ACHN (cell line): ENCODE results near the gene ACVR1B.
A peak's percentile ranks its signal among the peaks of the same experiment; 100 is the strongest.

Experiments used
- DNase-seq: peaks from one replicate; pipeline ENCODE4 v3.0.0-alpha.2; 2015
- in situ Hi-C: cut with HindIII; loops from 2 replicates; pipeline ENCODE4 v1.10.0; 2017; ENCODE audit warnings: low sequenced_read_pairs, low pct_ligation_motif_present, low pct_unique_long_range_greater_than_20kb

Gene ACVR1B

DNA sequence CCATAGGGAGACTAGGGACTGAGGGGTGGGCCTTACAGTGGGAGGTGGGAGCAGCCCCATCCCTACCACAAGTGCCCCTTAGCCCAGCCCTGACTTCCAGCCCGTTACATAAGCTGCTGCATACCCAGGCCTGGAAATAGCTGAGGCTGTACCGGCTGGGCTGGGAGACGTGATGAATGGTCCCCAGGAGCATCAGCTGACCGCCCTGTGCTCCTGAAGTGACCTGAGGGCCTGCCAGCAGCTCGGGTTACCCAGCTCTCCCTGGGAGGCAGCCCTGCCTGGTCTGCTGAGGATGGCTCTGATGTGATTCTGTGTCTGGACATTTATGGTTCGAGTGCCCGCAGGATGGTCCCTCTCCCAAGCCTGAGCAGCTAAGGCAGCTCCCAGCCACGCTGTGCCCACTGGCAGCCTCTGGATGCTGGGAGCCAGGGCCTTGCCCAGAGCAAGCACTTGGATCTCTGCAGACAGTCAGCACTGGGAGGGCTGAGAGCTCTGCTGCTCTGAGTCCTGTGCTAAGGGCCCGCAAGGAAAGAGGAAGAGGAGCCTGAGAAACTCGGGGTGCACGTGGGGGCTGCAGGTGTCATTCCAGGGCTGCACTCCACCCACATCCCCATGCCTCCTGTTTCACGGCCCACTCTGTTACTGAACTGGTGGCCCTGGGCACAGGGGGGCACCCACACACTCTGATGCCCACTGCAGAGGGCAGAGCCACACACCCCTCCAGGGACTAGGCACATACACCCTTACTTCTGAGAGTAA lies 75.8 kb downstream of the ACVR1B start:
- in situ Hi-C loops: no loop called here

DNA sequence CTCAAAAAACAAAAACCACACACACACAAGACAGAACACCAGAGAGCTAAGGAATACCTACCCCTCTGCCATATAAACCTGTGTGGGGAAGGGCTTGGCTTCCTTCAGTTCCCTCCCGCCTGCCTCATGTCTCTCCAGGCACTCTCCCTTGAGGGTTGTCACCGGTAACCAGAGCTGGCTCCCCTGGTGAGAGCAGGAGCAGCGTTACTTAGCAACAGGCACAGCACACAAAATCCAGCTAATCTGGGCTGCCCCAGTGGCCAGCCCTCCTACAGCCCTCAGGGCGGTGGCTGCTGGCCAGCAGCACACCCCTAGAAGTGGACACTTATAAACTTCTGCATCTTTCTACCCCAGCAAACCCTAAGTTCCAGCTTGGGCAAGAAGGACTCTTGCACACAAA lies 78.2 kb downstream of the ACVR1B start:
- in situ Hi-C loops: loop anchor here (5.0 kb wide), 1 partner anchor 88 kb away; no protein-coding TSS in a partner anchor
- peak; percentile 19 for DNase-seq

More for the DNA sequence above, 75.8 kb downstream of the ACVR1B start:
- no peak for DNase-seq

DNA sequence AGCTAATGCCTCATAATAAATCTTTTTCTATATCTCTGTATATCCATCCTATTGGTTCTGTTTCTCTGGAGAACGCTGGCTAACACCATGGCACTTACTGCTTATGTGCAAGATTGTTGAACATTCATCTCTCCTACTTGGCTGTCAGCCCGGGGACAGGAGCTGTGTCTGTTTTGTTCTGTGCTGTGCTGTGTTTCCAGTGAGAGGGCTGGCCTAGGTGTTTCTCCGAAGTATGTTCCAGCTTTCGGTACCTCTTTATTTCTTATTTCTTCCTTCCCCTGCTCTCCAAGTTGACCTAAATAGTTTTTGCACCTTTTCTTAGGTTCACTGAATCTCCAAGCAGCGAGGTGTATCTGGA lies 80.9 kb downstream of the ACVR1B start:
- in situ Hi-C loops: loop anchor here (5.0 kb wide), 1 partner anchor 85 kb away; no protein-coding TSS in a partner anchor
- peak; percentile 51 for DNase-seq

DNA sequence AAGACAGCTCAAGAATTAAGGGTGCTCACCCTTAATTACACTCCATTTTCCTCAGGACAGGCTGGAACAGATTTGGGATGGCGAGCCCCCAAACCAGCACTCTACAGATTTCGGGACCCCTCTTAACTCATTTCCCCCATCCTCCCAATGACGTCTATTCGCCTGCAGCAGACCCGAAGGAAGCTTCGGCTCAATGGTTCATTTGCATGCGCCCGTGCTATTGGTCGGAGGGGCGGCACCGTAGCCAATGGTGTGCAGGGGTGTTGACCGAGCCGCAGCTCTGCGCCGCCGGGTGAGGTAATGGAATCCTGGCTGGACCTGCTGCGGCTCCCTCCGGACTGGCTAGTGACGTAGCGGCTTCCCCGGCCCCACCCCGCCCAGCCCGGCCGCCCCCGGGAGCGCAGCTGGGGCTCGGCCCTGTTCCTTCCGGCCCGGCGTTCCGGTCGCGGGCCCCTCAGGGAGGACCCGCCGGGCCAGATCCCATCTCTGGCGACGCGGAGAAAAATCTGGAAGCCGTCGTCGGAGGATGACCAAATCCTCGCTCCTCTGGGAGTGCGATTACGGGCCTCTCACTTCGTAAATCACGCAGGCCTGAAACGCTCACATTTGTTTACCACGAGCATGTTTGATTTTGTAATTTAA lies 81.4 kb downstream of the ACVR1B start:
- peak; percentile 99 for DNase-seq
- in situ Hi-C loops: loop anchor here (5.0 kb wide), 1 partner anchor 84 kb away; no protein-coding TSS in a partner anchor

DNA sequence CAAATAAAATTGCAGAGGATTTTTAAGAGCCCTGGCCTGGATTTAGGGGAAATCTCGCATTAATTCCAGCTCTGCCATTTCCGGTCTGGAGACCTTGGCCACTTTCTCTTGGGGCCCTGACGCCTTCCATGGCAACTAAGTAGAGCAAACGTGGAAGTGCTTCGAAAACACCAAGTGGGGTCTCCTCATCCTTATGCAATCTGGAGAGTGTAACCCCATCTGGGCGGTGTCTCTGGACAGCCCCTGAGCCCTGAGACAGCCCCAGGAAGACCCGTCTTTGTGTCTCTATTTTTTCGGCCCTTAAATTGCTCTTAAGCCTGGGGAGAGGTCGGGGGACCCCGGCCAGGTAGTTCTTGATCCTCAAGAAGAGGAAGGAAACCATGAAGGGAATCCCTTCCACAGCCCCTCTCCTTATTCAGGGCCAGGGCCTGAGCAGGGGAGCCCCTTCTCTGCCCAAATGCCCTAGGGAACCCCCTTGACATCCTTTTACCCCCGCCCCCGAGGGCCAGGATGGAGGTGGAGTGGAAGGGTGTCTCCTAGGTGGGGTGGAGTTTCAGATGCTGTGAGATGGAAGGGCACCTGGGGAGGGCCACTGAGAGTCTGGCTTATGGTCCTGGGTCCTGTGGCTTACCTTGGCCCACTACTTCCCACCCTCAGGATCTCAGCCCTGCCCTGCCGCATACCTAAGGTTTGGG lies 82.1 kb downstream of the ACVR1B start:
- no peak for DNase-seq
- in situ Hi-C loops: loop anchor here (5.0 kb wide), 1 partner anchor 84 kb away; no protein-coding TSS in a partner anchor

DNA sequence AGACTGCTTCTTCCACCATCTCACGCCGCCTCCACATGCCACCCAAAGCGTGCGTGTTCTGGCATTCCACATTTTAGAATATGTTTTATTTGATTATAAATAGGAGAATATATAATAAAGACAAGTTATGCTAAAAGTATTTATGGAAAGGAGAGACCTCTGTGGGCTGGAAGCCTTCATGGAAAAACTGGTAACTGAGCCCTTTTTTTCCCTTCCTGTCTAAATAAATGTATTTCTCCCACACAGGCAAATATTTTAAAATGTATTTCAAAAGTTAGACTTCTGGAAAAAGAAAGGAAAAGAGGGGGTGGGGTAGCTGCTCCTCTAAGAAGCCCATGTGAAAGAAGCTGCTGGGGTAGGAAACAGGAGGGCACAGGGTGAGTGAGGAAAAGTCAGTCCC lies 83.7 kb downstream of the ACVR1B start:
- in situ Hi-C loops: no loop called here
- no peak for DNase-seq

GRCh38 chr12:52035926-52036325 lies 84.4 kb downstream of the ACVR1B start:
- DNase-seq: no peak
- in situ Hi-C loops: no loop called here

DNA sequence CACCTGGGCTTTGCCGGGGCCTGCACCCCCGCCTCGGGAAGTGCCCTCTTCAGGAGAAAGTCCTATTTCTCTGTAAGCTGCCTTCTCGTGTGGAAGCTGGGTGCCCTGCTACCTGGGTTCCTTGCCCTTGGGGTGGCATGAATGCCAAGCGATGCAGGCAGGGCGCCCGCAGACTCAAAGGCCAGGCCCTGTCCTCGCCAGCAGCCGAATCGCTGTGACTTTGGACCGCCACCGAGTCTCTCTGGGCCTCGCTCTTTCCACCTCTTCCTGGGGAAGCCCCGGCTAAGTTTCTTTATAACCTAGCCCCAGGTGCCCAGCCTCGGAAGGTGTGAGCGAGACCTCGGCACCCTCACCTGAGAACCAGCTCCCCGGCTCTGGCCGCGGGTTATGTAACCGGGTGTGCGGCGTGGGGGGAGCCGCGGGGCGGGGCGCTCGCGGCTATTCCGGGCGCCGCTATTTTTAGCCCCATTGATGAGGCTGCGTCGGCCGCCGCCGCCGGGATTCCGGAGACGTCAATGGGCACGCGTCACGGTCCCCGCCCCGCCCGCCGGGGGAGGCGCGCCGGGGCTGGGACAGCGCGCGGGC lies 85.2 kb downstream of the ACVR1B start:
- in situ Hi-C loops: no loop called here
- DNase-seq: peak; percentile 83

- DNase-seq: peak; percentile 59
- in situ Hi-C loops: no loop called here
Measured at GRCh38 chr12:52037248-52037861, 85.9 kb downstream of the ACVR1B start.

DNA sequence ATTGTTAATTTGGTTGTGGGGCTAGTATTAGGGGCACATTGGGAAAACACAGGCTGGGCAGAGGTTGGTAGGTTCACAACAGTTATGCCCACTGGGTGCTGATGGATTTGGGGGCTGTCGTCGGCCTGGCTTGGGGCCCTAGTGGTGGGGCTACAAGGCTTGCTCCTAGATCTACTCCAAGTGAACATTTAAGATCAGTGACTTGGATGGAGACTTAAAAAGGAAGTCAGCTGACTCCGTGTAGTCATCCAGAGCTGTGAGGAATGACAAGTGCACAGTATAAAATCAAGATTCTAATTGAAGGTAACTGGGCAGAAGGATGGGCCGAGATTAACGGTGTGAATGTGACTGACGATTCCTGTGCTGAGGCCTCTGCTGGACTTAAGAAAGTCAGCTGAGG lies 86.9 kb downstream of the ACVR1B start:
- no peak for DNase-seq
- in situ Hi-C loops: no loop called here

DNA sequence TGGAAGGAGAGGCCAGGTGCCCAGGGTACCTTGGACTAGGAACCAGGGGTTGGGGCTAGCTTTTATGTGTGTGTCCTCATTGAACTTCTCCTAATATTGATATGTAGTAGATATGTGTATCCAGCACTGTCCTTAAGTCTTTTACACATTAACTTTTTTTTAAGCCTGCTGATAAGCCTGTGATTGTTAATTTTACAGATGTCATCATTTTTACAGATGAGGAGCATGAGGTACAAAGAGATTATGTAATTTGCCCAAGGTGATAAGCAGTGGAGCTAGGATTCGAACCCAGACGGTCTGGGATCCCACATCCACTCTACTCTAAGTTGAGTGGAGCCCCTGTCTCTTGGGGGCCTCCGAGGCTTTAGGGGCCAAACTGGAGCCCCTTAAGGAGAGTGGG lies 89.5 kb downstream of the ACVR1B start:
- no peak for DNase-seq
- in situ Hi-C loops: no loop called here

DNA sequence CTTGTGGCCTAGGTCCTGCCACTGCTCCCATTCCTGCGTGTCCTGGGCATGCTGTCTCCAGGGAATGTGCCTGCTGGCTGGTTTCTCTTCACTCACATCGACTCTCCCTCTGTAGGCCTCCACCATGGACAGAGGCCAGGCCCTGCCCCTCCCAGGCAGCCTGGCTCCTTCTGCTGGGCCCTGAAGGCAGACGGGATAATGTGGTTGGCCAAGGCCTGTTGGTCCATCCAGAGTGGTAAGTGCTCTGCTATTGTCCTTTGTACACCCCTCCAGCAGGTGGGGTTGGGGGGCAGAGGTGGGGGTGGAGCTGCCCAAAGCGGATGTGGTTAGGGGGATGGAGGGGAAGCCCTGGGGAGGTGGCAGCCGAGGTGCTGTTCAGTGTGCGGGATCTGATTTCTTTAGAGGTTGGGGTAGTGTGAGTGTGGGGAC lies 90.2 kb downstream of the ACVR1B start:
- peak; percentile 25 for DNase-seq
- in situ Hi-C loops: no loop called here

- in situ Hi-C loops: no loop called here
- DNase-seq: no peak
Measured at GRCh38 chr12:52042706-52043385, 91.3 kb downstream of the ACVR1B start.

- DNase-seq: no peak
- in situ Hi-C loops: no loop called here
Measured at GRCh38 chr12:52043386-52044212, 92.1 kb downstream of the ACVR1B start.

- no peak for DNase-seq
- in situ Hi-C loops: no loop called here
Measured at GRCh38 chr12:52044292-52044983, 92.9 kb downstream of the ACVR1B start.

DNA sequence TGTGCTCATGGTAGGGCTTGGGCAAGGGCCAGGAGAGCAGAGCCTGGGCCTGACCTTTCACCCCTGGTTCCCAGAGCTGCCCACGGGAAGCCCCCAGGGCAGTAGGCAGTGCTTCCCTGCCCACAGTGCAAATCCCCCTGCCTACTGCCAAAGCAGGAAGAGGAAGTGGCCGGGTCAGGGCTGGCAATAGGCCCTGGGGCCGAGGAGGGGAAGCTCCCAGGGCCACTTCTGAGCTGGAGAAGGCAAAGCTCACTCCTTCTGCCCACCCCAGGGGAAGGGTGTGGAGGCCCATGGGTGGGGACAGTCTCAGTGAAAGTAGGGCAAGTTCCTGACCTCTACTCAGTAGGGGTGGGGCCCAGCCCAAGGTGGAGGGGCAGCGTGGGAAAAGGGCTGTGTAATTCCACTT lies 94.3 kb downstream of the ACVR1B start:
- DNase-seq: no peak
- in situ Hi-C loops: no loop called here
